DMS53 (cell line): ENCODE results near the gene MPPED2.

Source experiments
- DNase-seq: peaks from one replicate; lab custom pipeline; 2025; lab: John Stamatoyannopoulos, UW

The MPPED2 gene

DNA sequence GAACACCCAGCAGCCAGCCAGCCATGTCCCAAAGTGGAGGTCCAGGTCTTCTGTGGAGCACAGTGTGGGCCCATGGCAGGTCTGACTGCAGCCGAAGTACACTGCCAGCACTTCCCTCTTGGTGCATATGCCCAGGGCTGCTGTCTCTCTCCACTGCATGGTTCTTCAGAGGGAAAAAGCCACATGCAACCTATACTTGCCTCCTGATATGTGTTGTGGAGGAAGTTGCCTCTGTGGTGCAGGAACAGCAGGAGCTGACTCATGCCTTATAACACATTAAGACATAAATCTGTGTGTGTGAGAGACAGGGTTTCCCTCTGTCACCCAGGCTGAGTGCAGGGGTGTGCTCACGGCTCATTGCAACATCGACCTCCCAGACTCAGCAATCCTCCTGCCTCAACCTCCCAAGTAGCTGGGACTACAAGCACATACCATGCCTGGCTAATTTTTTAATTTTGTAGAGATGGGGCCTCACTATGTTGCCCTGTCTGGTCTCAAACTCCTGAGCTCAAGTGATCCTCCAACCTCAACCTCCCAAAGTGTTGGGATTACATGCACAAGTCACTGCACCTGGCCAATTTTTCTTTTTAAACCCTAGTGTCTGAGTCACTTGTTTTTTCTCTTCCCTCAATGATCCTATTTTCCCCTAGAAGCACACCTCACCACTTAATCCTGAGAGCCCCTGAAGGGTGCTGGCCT, 98.8 kb downstream of the MPPED2 start:
- peak; percentile 13 for DNase-seq

DNA sequence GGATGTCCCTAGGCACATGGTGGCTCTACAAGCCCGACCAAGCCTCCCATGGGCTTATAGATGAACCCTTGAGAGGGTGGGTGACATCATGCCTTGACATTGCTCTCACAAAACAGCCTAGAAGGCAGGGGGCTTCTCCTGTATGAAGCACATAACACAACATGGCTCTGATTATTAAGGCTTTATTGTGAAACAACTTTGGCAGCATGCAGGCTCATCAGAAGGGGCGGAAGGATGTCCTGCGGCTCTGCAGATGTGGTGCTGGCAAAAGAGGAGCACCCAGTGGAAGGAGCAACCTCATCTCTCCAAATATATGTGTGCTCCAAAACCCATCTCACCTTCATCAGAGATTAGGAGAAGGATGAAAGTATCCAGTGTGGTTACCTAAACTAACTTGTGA, 100.4 kb downstream of the MPPED2 start:
- no peak for DNase-seq

GRCh38 chr11:30485222-30485621, 100.9 kb downstream of the MPPED2 start:
- no peak for DNase-seq

DNA sequence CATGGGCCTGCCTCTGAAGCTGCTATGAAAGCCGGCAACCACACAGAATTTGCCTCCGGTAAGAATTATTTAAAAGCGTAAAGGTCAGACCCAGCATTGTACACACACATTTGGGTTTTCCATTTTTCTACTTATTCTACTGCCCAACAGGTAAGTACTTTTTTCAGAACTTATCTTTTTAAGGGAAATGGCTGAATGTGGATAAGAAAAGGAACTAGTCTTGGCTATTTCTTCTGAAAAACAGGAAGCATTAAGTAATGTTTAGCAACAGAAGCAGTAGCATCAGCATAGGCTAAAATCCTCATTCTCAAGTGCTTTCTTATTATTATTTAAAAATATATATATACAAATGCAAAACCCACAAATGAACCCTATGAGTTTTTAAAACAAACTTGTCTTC, 103.1 kb downstream of the MPPED2 start:
- DNase-seq = no peak

DNA sequence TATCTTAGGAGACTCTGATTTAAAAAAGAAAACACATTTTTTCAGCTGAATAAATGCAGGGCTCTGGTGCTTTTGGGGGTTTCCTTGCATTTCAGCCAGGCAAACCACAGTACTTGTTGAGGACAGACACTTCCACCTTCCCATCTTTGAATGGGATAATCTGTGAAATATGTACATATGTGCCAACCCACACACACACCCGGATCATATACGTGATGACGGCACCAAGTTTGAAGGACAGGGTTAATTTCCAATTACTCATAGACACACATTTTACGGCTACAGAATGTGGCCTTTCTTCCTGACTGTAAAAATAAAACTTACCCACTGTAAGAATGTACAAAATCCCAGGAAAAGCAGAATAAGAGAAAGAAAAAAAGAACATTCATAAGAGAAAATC, 104.4 kb downstream of the MPPED2 start:
- DNase-seq = no peak

DNA sequence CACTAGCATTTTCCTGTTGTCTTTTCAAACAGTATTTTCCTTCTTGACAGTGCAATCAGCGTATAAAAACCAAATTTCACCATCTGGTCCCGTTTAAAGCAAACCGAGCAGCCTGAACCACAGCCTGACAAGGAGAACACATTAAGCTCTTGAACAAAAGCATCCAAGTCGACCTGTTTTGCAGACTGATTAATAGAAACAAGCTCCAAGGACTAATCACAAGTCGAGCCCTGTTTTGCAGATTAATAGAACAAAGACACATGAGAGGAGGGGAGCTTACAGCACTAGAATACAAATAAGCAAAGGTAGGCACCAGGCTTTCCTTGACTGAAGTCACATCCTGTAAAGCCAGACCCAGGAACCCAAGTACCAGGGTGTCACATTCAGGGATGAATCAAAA, 104.8 kb downstream of the MPPED2 start:
- DNase-seq = no peak

GRCh38 chr11:30479899-30480298, 106.3 kb downstream of the MPPED2 start:
- no peak for DNase-seq

DNA sequence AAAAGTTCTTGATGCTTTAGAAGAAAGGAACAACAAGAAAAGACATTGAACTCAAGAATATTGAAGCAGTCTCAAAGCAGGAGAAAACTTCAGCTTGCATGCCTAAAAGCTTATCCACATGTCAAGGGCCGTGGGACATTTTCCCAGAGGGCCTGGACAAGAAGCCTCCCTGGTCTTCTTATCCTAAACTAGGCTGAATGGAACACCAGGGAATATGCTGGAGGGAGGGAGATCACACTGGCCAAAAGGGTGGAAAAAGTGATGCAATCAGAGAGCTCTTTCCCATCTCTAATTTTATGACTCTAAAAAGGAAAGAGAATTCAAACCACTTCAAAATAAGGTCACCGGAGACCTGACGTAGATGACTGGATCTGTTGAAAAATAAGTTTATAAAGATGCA, 107.2 kb downstream of the MPPED2 start:
- no peak for DNase-seq

- DNase-seq = no peak
Measured at GRCh38 chr11:30477061-30477460, 109.1 kb downstream of the MPPED2 start.

GRCh38 chr11:30474151-30474954, 111.8 kb downstream of the MPPED2 start:
- no peak for DNase-seq

- no peak for DNase-seq
Measured at GRCh38 chr11:30471244-30471643, 114.9 kb downstream of the MPPED2 start.

DNA sequence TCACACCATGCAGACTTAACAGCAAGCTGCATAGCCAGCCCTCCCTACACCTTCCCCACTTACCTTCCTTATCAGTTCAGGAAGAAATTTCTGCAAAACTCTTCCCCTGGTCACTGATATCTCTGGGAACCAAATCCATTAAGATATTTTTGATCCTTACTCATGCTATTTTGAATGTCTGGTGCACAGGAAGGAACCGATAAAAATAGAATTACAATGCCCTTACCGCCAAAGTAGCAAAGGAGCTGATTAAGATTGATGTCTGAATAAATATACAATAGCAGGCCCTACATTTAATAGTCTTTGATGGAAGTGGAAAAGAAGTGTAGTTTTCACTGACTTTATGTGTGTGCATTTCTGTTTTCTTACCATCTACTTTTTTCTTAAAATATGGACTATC, 117.3 kb downstream of the MPPED2 start:
- DNase-seq = no peak

DNA sequence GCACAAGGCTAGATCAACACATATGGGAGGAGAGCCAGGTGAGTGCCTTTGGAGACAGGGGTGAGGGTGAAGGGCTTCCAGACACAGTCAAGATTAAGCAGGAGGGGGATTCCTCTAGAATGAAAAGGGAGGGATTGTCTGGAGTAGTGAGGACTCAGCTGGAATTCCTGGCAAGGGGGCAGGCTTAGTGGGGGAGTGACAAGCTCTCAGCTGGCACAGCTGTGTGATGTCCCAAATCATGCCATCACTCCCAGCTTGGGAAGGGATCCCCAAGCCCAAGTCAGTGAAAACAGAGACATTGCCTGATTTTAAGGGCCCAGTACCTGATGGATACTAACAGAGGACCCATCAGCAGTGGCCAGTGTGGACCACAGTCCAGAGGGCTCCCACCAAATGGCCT, 119.0 kb downstream of the MPPED2 start:
- DNase-seq = no peak

DNA sequence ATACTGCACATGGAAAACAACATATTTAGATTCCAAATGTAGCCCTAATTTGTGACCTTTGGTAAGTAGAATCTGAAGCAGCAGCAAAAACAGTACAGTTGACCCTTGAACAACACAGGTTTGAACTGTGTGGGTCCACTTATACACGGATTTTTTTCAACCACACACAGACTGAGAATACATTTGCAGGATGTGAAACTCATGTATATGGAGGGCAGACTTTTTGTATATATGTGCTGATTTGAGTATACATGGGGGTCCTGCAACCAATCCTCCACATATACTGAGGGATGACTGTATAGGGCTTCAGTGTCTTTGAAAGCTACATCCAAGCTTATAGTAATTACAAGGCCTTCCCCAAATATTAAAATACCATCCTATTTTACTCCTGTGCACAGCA, 120.5 kb downstream of the MPPED2 start:
- no peak for DNase-seq

DNA sequence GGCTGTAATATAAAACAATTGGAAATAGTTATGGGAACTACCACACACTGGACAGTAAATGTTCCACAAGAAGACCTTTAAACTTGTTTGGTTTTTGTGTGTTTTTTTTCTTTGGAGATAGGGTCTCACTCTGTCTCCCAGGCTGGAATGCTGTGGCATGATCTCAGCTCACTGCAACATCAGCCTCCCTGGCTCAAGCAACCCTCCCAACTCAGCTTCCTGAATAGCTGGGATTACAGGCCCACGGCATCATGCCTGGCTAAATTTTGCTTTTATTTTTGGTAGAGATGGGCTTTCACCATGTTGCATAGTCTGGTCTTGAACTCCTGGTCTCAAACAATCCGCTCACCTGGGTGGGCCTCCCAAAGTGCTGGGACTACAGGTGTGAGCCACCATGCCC, 121.0 kb downstream of the MPPED2 start:
- no peak for DNase-seq

- DNase-seq = no peak
Measured at GRCh38 chr11:30463266-30463665, 122.9 kb downstream of the MPPED2 start.

GRCh38 chr11:30462421-30462820, 123.7 kb downstream of the MPPED2 start:
- no peak for DNase-seq

DNA sequence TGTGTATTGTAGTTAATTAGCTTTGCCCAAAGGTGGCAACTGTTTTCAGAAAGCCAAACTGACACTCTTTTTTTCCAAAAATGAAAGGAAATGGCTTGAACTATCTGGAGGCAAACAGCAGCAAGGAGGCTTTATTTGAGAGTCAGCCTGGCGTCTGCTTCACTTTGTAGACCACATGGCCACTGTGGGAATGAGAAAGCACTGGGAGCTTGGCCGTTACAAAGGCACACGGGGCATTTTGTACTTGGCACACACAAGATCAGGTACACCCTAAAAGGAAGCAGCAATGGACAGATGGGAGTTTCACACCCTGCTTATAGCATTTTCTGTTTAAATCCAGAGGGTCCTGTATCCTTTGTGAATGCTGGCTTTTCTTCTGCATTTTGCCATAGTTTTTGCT, 126.3 kb downstream of the MPPED2 start:
- no peak for DNase-seq

DNA sequence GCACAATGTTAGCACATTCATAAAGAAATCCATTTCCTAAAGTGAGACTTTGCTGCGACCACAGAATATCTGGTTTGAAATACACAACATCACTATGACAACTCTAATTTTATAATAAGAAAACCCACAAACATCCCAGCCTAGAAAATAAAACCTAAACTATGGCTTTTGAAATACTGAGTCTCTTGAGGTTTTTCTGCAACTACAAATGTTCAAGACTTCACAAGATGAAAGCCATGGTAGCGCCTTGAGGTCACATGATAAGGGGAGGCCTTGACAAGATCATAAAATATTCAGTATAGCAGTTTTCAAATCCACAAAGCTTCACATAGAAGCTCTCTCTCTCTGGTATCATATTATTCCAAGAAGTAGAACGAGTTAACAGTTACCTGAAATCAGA, 126.8 kb downstream of the MPPED2 start:
- DNase-seq = no peak

DNA sequence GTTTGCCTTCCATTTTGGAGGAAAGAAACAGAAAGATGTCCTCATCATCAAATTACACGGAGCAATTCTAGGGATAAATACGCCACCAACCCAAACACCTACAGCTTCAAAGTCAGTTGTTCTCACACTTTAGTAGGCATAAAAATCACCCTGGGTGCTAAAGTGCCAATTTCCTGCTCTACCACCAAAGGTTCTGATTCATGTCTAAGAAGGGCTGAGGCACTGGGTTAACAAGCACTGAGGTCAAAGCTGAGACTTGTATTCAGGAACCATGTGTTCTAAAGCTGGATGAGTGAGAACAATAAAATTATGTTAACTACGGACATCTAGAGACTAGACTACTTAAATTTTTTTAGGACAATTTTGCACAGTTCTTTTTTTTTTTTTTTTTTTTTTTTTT, 127.6 kb downstream of the MPPED2 start:
- no peak for DNase-seq

- DNase-seq = no peak
Measured at GRCh38 chr11:30457087-30457486, 129.1 kb downstream of the MPPED2 start.

GRCh38 chr11:30455025-30455424, 131.1 kb downstream of the MPPED2 start:
- no peak for DNase-seq

DNA sequence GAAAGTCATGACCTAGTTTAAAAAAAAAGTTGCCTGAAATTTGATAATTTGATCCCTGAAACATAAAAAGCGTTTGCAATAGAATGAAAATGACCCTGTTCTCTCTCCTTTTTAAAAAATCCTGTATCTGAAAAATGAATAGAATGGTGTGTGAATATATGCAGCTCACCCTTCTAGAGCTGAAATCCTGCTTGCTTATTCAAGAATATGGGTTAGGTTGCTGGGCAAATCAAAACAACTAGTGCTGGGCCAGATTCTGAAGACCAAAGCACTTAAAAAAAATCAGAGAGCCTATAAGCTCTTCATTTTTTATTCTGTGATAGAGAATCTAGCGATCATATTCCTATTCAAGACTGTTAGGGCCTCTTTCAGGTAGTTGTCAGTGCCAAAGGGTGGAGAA, 131.6 kb downstream of the MPPED2 start:
- DNase-seq = no peak

DNA sequence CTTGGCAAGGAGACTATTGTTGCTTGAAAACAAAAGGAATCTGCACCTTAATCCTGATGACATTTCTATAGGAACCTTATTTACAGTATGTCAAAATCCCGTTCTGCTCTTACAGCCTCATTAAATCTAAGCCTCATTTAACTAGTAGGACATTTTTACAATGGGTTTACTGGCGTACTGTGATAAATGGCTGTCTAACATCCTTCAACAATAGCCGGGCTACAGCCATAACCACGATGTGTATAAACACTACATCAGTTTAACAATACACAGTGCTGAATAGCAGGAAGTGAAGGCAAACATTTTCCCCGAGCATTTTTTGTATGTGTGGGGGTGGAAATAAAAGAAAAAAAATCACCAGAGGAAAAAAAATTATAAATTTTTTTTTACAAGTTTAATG, 132.0 kb downstream of the MPPED2 start:
- DNase-seq = peak; percentile 10
